Hematopoietic multipotent progenitor cell treated with erythropoietin and hydrocortisone succinate and interleukin-3 and kit ligand, for 15 days (in vitro differentiated cells): ENCODE measurements around the gene CRNN.

Experiments used
- DNase-seq: peaks from one replicate; pipeline ENCODE4 v3.0.0-alpha.2; 2015; ENCODE audit warnings: low spot score

The CRNN gene

GRCh38 chr1:152419917-152420316 is 5.9 kb upstream of the CRNN start:
- DNase-seq: no peak

DNA sequence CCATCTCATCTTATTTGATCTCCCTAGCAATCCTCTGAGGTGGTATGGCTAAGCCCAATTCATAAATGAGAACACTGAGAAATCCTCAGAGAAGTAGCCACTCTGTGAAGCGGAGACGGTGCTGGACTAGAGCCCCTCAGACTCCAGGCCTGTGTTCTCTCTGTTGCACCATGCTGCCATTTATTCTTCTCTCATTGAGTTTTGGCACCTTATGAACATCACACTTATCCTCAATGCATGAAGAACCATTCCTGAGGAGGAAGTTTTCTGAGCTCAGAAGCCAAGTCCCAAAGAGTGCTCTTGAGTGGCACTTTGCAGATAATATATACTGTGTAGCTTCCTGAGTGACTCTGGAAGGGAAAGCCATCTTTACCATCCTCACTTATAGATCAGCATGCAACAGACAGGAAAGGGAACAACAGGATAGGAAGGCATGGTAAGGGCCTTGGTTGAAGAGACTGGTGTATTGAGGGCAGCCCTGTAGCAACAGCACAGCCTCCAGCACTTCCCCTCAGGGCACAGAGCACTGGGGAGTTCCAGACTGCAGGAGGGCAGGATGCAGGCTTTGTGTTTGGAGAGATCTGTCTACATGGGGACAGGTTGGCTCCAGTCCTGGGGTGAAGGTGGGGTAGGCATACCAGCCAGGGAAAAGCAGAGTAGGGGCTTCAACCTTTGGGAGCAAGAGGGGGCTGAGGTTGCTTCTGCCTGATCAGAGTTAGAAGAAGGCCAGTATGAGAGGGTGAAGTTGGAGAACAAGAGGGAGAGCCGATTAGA is 1.6 kb upstream of the CRNN start:
- DNase-seq: no peak

DNA sequence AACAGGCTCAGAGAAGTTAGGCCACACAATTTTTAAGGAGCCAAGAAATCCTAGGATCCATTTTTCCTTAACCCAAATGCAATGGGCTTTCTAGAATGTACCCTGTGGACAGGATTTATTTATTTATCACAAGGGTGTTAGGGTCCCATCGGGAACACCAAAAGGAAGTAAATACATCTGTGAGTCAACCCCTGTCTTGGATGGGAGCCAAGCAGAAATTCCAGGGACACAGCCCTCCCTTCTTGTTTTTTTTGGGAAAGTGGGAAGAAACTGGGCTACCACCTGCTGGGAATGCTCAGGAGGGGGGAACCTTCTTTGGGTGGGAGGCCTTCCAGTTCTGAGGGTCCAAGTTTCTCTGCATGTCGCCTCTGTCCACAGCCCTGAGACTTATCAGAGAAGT is 1.3 kb downstream of the CRNN start:
- DNase-seq: no peak

DNA sequence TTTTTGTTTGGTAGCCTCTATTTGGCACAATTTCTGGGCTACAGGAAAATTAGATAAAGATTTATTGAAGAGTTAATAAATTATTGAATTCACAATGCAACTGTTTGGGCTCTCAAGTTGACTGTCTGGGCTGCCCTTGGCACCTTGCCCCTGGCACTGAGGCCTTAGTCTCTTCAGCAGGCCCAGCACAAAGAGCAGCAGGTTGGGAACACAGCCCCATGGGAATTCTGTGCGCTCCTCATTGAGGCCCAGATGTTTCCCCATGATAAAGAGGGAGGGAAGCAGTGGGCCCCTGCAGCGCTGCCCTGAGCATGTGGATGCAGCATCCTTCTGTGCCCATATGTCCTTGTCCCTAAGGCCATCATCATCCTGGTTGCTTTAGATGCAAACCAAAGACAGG is 2.9 kb downstream of the CRNN start:
- no peak for DNase-seq

- no peak for DNase-seq
Observed at GRCh38 chr1:152410599-152410998, 3.5 kb downstream of the CRNN start.

DNA sequence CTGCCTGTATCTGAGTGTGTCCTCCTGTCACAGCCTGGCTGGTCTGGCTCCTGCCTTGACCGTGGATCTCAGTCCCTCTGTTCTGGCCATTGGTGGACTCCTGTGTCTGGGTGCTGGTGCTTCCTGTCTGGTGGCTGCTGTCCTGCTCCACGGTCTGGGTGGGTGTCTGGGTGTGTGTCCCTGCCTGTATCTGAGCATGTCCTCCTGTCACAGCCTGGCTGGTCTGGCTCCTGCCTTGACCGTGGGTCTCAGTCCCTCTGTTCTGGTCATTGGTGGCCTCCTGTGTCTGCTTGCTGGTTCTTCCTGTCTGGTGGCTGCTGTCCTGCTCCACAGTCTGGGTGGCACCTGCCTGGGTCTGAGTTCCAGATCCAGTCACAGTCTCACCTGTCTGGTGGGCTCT is 4.0 kb downstream of the CRNN start:
- no peak for DNase-seq

- no peak for DNase-seq
Observed at GRCh38 chr1:152408664-152409063, 5.4 kb downstream of the CRNN start.

DNA sequence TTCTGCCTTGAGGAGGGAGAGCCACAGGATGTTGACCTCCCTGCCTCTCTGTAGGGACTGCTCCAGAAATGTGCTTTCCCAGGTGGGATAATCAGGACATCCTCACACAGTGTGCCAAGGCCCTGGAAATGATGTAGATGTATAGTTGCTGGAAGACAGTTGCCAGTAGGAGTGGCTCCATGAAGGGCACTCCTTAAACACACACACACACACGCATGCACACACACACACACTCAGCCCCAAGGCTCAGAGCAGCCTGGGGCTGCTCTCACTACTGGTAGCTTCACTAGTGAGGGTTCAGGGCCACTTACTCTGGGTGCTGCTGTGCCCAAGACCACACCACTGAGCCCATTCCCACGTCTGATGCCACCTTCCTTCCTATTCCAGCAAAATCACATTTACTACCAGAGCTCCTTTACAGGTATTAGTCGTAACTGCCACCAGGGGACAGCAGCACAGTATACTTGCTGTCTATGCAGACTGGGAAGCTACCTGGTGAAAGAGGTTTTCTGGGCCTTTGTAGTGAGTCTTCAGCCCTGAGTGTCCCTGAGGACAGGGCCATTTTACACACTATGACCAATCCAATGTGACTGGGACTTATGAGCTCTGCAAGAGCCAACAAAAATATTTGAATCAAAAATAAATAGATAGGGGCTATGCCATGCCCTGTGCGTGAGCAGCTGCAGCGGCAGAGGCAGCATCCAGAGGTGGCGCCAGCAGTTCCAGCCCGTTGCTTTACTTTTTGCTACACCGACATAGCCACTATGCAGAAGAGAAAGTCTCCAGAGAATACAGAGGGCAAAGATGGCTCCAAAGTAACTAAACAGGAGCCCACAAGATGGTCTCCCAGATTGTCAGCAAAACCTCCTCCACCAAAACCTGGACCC is 15.0 kb downstream of the CRNN start:
- DNase-seq: no peak

DNA sequence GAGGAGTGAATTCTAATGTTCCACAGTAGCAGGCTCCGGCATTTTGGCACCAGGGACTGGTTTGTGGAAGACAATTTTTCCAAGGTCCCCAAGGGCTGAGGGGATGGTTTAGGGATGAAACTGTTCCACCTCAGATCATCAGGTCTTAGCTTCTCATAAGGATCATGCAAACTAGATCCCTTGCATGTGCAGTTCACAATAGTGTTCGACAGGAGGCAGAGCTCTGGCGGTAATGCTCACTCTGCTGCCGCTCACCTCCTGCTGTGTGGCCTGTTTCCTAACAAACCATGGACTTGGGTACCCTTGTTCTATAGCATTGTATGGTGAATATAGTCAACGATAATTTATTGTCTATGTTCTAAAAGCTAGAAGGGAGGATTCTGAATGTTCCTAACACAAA is 16.6 kb downstream of the CRNN start:
- DNase-seq: no peak

- DNase-seq: no peak
Observed at GRCh38 chr1:152394151-152394550, 19.9 kb downstream of the CRNN start.

- no peak for DNase-seq
Observed at GRCh38 chr1:152392909-152393308, 21.2 kb downstream of the CRNN start.

DNA sequence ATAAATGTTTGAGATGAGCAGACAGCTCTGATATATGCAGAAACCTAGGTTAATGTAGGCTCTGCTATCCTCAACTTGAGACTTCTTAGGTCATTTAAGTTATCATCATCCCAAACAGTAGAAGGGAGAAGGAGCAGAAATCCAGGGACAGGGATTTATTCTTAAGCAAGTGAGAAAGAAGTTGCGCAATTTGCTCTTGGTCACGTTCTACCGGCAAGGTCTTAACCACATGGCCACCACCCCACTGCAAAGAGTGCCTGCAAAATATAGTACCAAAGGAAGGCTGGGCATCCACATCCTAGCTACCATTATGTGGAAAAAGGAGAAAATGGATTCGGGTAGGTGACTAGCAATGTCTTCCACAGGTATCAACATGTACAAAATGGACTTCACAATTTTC is 25.2 kb downstream of the CRNN start:
- no peak for DNase-seq

- no peak for DNase-seq
Observed at GRCh38 chr1:152386940-152387339, 27.1 kb downstream of the CRNN start.

DNA sequence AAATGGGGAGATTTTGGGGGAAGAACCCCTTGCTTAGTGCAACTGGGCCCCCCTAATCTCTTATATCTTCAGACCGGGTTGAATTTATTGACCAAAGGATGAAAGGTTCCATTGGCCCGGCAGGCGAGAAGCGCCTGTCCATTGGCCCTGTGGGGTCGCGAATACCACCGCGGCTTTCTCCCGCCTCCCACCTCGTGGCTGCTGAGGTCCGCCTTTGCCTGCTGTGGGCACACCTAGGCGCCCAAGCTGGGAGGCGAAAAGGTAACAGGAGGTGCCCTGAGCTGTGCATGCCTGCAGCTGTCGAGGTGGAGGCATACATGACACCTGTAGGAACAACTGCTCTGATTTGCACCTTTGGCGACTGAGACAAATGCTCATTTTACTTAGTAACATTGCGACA is 33.1 kb downstream of the CRNN start:
- no peak for DNase-seq

DNA sequence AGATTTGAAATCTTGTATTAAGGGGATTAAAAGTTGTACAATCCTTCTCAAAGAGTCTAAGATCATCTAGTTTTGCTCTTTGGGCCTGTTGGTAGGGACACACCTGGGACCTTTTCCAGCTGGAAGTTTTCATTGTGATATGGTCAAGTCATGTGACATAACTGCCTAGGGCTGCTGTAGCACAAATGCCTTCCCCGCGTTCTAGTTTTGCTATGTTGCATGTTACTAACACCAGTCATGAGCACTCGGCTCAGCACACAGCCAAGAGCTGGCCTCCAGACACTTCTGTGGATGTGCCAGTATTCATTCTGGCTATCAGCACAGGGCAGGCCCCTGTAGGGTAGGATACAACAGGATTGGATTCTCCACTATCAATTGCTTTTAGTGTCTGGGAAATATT is 39.6 kb downstream of the CRNN start:
- DNase-seq: no peak

- DNase-seq: no peak
Observed at GRCh38 chr1:152372672-152373071, 41.4 kb downstream of the CRNN start.

DNA sequence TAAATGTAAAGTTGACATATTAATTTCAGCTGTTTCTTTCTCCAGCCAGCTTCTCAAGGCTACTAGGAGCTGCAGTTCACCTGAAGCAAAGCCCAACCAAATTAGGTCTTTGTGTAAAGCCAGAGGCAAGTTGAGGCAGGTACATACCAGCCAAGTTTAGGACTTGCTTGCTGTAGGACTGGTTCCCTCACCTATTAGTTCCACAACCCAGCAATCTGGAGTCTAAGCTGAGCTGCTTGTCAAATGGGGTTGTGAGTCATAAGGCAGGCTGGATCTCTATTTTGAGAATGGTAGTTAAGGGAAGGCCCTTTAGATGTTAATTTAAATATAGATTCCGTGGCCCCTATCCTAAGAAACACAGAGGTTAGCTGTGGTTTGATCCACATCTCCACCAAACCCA is 46.6 kb downstream of the CRNN start:
- DNase-seq: no peak

DNA sequence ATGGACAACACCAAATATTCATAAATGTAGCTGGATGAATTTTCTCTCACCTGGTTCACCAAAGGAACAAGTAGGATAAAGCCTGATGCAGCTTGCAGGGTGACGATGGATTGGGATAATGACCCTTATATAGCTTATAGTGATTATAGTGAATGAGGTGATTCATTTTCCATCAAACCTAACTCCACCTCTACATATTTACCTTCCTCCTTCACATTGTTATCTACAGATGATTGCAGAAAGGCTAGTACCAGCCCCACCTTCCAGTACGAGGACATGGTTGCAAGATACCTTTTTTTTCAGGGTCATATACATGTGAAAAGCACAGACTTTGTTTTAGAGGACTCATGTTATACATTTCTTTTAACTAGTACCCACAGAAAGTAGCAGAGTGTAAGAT is 54.2 kb downstream of the CRNN start, which contains the start of gene FLG2:
FLG2 (minus strand) TSS at position 101 of the 400 bp plus-strand sequence. CDS start 1,122 bp downstream, outside the sequence.
- no peak for DNase-seq
